H1 (cell line): ENCODE results near the gene NEURL1B. TPM values are rescaled to one million over a fixed set of nuclear protein-coding genes. Genes with fewer than 3 reads are reported as not detected.

ENCODE experiments used
- CTCF ChIA-PET: fragments of 300-600 bp; sonication (Branson Sonifier 250); formaldehyde crosslinking; loops from one replicate; lab custom pipeline; 2021; ENCODE audit not compliant: partially characterized antibody; lab: Charles Lee
- POLR2A ChIA-PET: fragments of 300-600 bp; sonication (Branson Sonifier 250); formaldehyde crosslinking; loops from one replicate; lab custom pipeline; 2021; ENCODE audit warnings: inconsistent platforms; ENCODE audit not compliant: partially characterized antibody; lab: Charles Lee
- DNase-seq, 2 experiments: peaks; one replicate each; pipeline versions ENCODE4 v3.0.0 to v3.0.0-alpha.2; 2010 to 2022; ENCODE audit warnings: low spot score in 2 of 2, low read depth in 1 of 2, mixed read lengths in 1 of 2
- FAIRE-seq: peaks from 2 replicates; lab custom pipeline; 2011; peaks lifted over from hg19 to GRCh38; lab: Jason Lieb, UNC
- H2AFZ ChIP-seq: 2 replicates; pipeline ENCODE4 v1.8.1; 2012; ENCODE audit warnings: low read length, inconsistent platforms
- H2AK5ac ChIP-seq: 2 replicates; pipeline ENCODE4 v1.6.1; 2013; ENCODE audit warnings: low read depth, low read length
- H2BK120ac ChIP-seq: replicated peaks from 2 replicates; pipeline ENCODE3; 2013; ENCODE audit warnings: low read depth, low read length, inconsistent platforms
- H2BK12ac ChIP-seq: 2 replicates; pipeline ENCODE4 v1.6.1; 2013; ENCODE audit warnings: low read depth, low read length
- H2BK15ac ChIP-seq: 2 replicates; pipeline ENCODE4 v1.6.1; 2013; ENCODE audit warnings: low read length
- H2BK20ac ChIP-seq: 2 replicates; pipeline ENCODE4 v1.6.1; 2013; ENCODE audit warnings: low read length
- H2BK5ac ChIP-seq: 2 replicates; pipeline ENCODE4 v1.6.1; 2013; ENCODE audit warnings: low read depth, low read length
- H3K14ac ChIP-seq: 2 replicates; pipeline ENCODE4 v1.6.1; 2013; ENCODE audit warnings: inconsistent platforms; ENCODE audit not compliant: insufficient read length
- H3K18ac ChIP-seq: 2 replicates; pipeline ENCODE4 v1.6.1; 2013; ENCODE audit warnings: low read length; ENCODE audit errors: extremely low read depth
- H3K23ac ChIP-seq: 2 replicates; pipeline ENCODE4 v1.6.1; 2013; ENCODE audit warnings: inconsistent platforms; ENCODE audit not compliant: insufficient read length
- H3K23me2 ChIP-seq: 2 replicates; pipeline ENCODE4 v1.6.1; 2013; ENCODE audit warnings: low read depth, low read length
- H3K27ac ChIP-seq: 2 replicates; pipeline ENCODE4 v1.6.1; 2011; ENCODE audit warnings: low read depth, low read length, inconsistent platforms
- H3K27me3 ChIP-seq, 4 experiments: replicated peaks in 1 of 4; 1 replicate in 1 of 4; 2 replicates in 3 of 4; pipeline versions ENCODE4 v1.6.1 to v1.8.1; 2011 to 2013; ENCODE audit warnings: low read length in 3 of 4, mild to moderate bottlenecking in 3 of 4, inconsistent platforms in 2 of 4, mixed read lengths in 2 of 4, moderate library complexity in 1 of 4; ENCODE audit not compliant: control insufficient read depth in 3 of 4, insufficient read depth in 3 of 4; ENCODE audit errors: extremely low read depth in 1 of 4
- H3K36me3 ChIP-seq, 4 experiments: 2 replicates each; pipeline versions ENCODE4 v1.6.1 to v1.8.1; 2011 to 2013; ENCODE audit warnings: mild to moderate bottlenecking in 4 of 4, low read length in 3 of 4, moderate library complexity in 2 of 4, control low read depth in 1 of 4, inconsistent platforms in 1 of 4; ENCODE audit not compliant: insufficient read depth in 4 of 4, control insufficient read depth in 2 of 4
- H3K4ac ChIP-seq: replicated peaks from 2 replicates; pipeline ENCODE3; 2013; ENCODE audit warnings: low read length, low read depth, mixed read lengths, inconsistent platforms; ENCODE audit not compliant: insufficient read length
- H3K4me1 ChIP-seq, 4 experiments: replicated peaks in 1 of 4; 1 replicate in 1 of 4; 2 replicates in 3 of 4; pipeline versions ENCODE4 v1.6.1 to v1.8.1; 2011 to 2013; ENCODE audit warnings: low read length in 3 of 4, inconsistent platforms in 2 of 4, mixed read lengths in 1 of 4; ENCODE audit not compliant: insufficient read depth in 4 of 4, control insufficient read depth in 3 of 4
- H3K4me2 ChIP-seq, 2 experiments: 2 replicates each; pipeline versions ENCODE4 v1.6.1 to v1.8.1; 2011 to 2013; ENCODE audit warnings: low read depth in 2 of 2, low read length in 2 of 2, control low read depth in 1 of 2, inconsistent platforms in 1 of 2, mild to moderate bottlenecking in 1 of 2; ENCODE audit not compliant: insufficient read depth in 1 of 2
- H3K4me3 ChIP-seq, 4 experiments: fragments of 200-600, 300-600 bp in 1 of 4; sonication (generic), shearing (Covaris generic), sonication (Bioruptor Twin) in 1 of 4; 2 replicates each; pipeline versions ENCODE4 v1.5.1 to v1.8.1; 2011 to 2016; ENCODE audit warnings: low read length in 4 of 4, low read depth in 3 of 4, control low read depth in 2 of 4, inconsistent platforms in 2 of 4, mild to moderate bottlenecking in 2 of 4, mixed read lengths in 1 of 4, moderate library complexity in 1 of 4; ENCODE audit not compliant: insufficient read depth in 2 of 4; ENCODE audit errors: extremely low read depth in 1 of 4
- H3K56ac ChIP-seq: replicated peaks from 2 replicates; pipeline ENCODE3; 2013; ENCODE audit warnings: low read depth, mild to moderate bottlenecking, mixed read lengths, low read length, inconsistent platforms; ENCODE audit not compliant: insufficient read length
- H3K79me1 ChIP-seq: 2 replicates; pipeline ENCODE4 v1.6.1; 2013; ENCODE audit warnings: low read depth, low read length, control low read depth
- H3K79me2 ChIP-seq, 2 experiments: 2 replicates each; pipeline versions ENCODE4 v1.6.1 to v1.8.1; 2012 to 2013; ENCODE audit warnings: low read length in 2 of 2, mild to moderate bottlenecking in 2 of 2, inconsistent platforms in 1 of 2; ENCODE audit not compliant: insufficient read depth in 2 of 2, control insufficient read depth in 1 of 2
- H3K9ac ChIP-seq, 4 experiments: replicated peaks in 1 of 4; 1 replicate in 1 of 4; 2 replicates in 3 of 4; pipeline versions ENCODE4 v1.6.1 to v1.8.1; 2011 to 2013; ENCODE audit warnings: low read depth in 3 of 4, low read length in 3 of 4, control low read depth in 2 of 4, mild to moderate bottlenecking in 2 of 4, moderate library complexity in 2 of 4, inconsistent platforms in 1 of 4; ENCODE audit errors: extremely low read depth in 1 of 4
- H3K9me3 ChIP-seq, 2 experiments: 2 replicates each; pipeline versions ENCODE4 v1.6.1 to v1.8.1; 2012 to 2013; ENCODE audit warnings: mild to moderate bottlenecking in 2 of 2, moderate library complexity in 2 of 2, control low read depth in 1 of 2, inconsistent platforms in 1 of 2, low read depth in 1 of 2, low read length in 1 of 2, mixed read lengths in 1 of 2; ENCODE audit not compliant: insufficient read depth in 2 of 2
- H4K20me1 ChIP-seq, 2 experiments: replicated peaks in 1 of 2; 2 replicates each; pipeline versions ENCODE3 to v1.8.1; 2011 to 2013; ENCODE audit warnings: inconsistent platforms in 2 of 2, low read length in 2 of 2, mild to moderate bottlenecking in 1 of 2; ENCODE audit not compliant: insufficient read depth in 2 of 2, control insufficient read depth in 1 of 2
- H4K5ac ChIP-seq: 2 replicates; pipeline ENCODE4 v1.6.1; 2013; ENCODE audit warnings: low read length, low read depth, mixed read lengths, inconsistent platforms; ENCODE audit not compliant: insufficient read length
- H4K8ac ChIP-seq: 2 replicates; pipeline ENCODE4 v1.8.0; 2013; ENCODE audit warnings: mild to moderate bottlenecking, moderate library complexity, low read length, inconsistent platforms; ENCODE audit not compliant: insufficient read depth; ENCODE audit errors: extremely low read depth
- H4K91ac ChIP-seq: replicated peaks from 2 replicates; pipeline ENCODE3; 2013; ENCODE audit warnings: low read length, mixed read lengths, inconsistent platforms; ENCODE audit not compliant: insufficient read length
- KDM1A ChIP-seq: fragments of 200-600, 300-600 bp; sonication (generic); IDR thresholded peaks from 2 replicates; pipeline ENCODE4 v1.7.1; 2016; ENCODE audit warnings: mild to moderate bottlenecking, low read length, borderline replicate concordance
- NANOG ChIP-seq: IDR thresholded peaks from 2 replicates; pipeline ENCODE4 v1.6.1; 2011; ENCODE audit warnings: low read length, low read depth, mild to moderate bottlenecking, inconsistent platforms; ENCODE audit not compliant: insufficient read depth, poor library complexity, severe bottlenecking
- POU5F1 ChIP-seq: IDR thresholded peaks from 2 replicates; pipeline ENCODE4 v1.6.1; 2011; ENCODE audit warnings: low read depth, mild to moderate bottlenecking, low read length, moderate library complexity
- TAF1 ChIP-seq: IDR thresholded peaks from 2 replicates; pipeline ENCODE4 v1.6.1; 2011; ENCODE audit warnings: mild to moderate bottlenecking, low read depth, low read length
- WGBS, 2 experiments: shearing (Covaris generic) in 1 of 2; methylation state at CpG; one replicate each; pipeline versions ENCODE4 v1.1.6 to v1.1.7; 2013 to 2015; ENCODE audit warnings: low lambda C conversion rate in 2 of 2, mixed read lengths in 2 of 2, inconsistent platforms in 1 of 2, low coverage in 1 of 2, missing lambda C conversion rate in 1 of 2; ENCODE audit not compliant: insufficient replicate concordance in 2 of 2, insufficient coverage in 1 of 2, insufficient read length in 1 of 2; ENCODE audit errors: extremely low coverage in 1 of 2, missing lambda C conversion rate in 1 of 2; 5-methylcytosine and 5-hydroxymethylcytosine counted together
- polyA plus RNA-seq, 7 experiments: library from polyadenylated mRNA; depleted of rRNA in 3 of 7; stranded (reverse) in 5 of 7; unstranded in 2 of 7; fragments of >200 nt in 5 of 7; fragments of 200-250 nt in 2 of 7; gene quantifications; 1 replicate in 5 of 7; 2 replicates in 1 of 7; 4 replicates in 1 of 7; pipeline versions ENCODE4 v1.2.1 to v1.2.3, GENCODE V29; 2011 to 2013; ENCODE audit warnings: missing spikeins in 2 of 7, mixed read lengths in 2 of 7
- total RNA-seq: library from RNA; stranded (reverse); fragmentation: NEBNext Ultra II Directional; extraction: Animal tissue kit (Norgen Biotek cat#: 25700); gene quantifications from 2 replicates; pipeline ENCODE4 v1.2.1, GENCODE V29; 2021

NEURL1B gene
- total and polyA plus RNA-seq, 2 of the 8 experiments (the other 6 are each of a cell fraction or from before 2014, with no cell fraction given) = 3.3 to 6.1 TPM

DNA sequence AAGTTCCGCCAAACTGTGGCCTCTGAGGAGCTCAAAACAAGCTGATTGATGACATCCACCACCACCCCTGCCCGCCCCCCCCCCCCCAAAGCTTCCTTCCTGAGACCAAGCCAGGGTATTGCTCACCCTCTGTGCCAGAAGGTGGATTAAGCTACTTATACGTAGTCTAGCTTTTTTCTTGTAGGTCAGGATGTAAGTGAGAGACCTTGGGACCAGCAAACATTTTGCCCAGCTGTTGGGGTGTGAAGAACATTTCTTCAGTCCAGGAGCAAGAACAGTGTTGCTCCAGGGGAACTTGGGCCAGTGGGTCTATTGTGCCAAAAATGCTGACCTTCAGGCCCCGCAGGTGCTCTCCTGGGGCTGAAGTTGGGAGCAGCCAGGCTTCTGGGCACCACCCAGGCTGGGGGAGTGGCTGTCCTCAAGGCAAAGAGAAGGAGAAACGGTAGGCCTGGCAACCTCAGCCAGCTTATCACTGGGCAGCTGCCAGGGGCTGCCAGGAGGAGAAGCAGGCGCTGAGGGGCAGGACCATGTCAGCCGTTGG lies 18.0 kb downstream of the NEURL1B start:
- no peaks in the 10 kb centered on the region; a peak in 1 of 4 replicates for H3K79me2 ChIP-seq
- H3K27ac ChIP-seq = no peak overlapping the region
- no peak overlapping the region for H4K8ac ChIP-seq
- no peak overlapping the region for H3K18ac ChIP-seq
- peaks cover 0 to 2% (median 0%) of the 10 kb centered on the region in 4 experiments; a peak in 2 of 7 replicates for H3K4me1 ChIP-seq
- no peak overlapping the region for H2AK5ac ChIP-seq
- no peak overlapping the region for H2BK20ac ChIP-seq
- no peaks in the 10 kb centered on the region for H3K79me1 ChIP-seq
- H3K9me3 ChIP-seq = peaks cover 11 to 16% of the 10 kb centered on the region in 2 experiments; a peak in 3 of 4 replicates
- ChIA-PET POLR2A (interaction anchor here (0.9 to 1.2 kb wide), 2 partner anchors 14 to 17 kb away, joined by 3 read pairs; no protein-coding TSS in a partner anchor), CTCF (interaction anchor here (0.7 to 17.9 kb wide), 7 partner anchors 10 to 179 kb away, joined by 3 to 164 read pairs (median 3); partner anchors contain the start of gene NEURL1B)
- no peak overlapping the region for H3K4ac ChIP-seq
- H4K91ac ChIP-seq = no peak overlapping the region
- H3K23ac ChIP-seq = no peak overlapping the region
- H3K23me2 ChIP-seq = no peaks in the 10 kb centered on the region
- no peak overlapping the region for H2BK12ac ChIP-seq
- no peak overlapping the region for H2BK120ac ChIP-seq
- no peak for DNase-seq
- no peak overlapping the region for H2BK5ac ChIP-seq
- H4K5ac ChIP-seq = no peak overlapping the region
- no peak overlapping the region for H3K14ac ChIP-seq
- FAIRE-seq = no peak
- H2AFZ ChIP-seq = no peak overlapping the region
- H4K20me1 ChIP-seq = no peaks in the 10 kb centered on the region
- WGBS, 2 experiments = 83% methylated on average over 5 of the region's 7 CpGs; no CpG with 5 or more reads in 1 of the 2 experiments
- no peak overlapping the region for H2BK15ac ChIP-seq
- no peak overlapping the region for H3K4me3 ChIP-seq
- H3K27me3 ChIP-seq = no peaks in the 10 kb centered on the region
- no peak overlapping the region for H3K4me2 ChIP-seq
- no peak overlapping the region for H3K9ac ChIP-seq
- H3K36me3 ChIP-seq = no peaks in the 10 kb centered on the region
- no peak overlapping the region for H3K56ac ChIP-seq
- no peak for TF ChIP-seq NANOG
- no peak for TF ChIP-seq TAF1
- TF ChIP-seq POU5F1 = no peak
- no peak for TF ChIP-seq KDM1A
